ENCODE results near the gene OR51G2.

Gene OR51G2

GRCh38 chr11:4881188-4881587 is 38.0 kb downstream of the OR51G2 start:
- H3K27ac ChIP-seq = no peak overlapping the region
- DNase-seq (ENCODE audit: low read depth, low spot score) = no peak

- no peak for DNase-seq (ENCODE audit: low read depth, low spot score)
- no peak overlapping the region for H3K27ac ChIP-seq
Observed at GRCh38 chr11:4865855-4866254, 53.3 kb downstream of the OR51G2 start.

DNA sequence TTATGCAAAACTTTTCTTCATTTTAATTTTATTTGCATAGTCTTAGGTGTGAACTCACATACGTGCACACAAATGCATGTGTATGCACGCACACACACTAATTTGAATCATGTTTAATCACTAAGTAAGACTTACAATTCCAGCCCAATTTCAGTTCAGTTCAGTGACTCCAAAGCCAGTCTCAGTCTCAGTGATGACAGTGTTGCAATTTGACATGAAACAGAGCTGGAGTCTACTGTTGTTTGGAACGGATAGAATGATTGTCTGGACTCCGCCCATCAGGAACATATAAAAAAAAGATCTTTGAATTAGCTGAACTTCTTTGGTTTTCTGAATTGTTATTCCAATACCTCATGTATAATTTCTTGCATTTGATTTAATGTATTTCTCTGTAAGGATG is 55.3 kb downstream of the OR51G2 start:
- DNase-seq (ENCODE audit: low read depth, low spot score) = no peak
- no peak overlapping the region for H3K27ac ChIP-seq
